Measurements from ENCODE around the gene SLAMF8.

SLAMF8 gene

GRCh38 chr1:159873530-159874143 is 47.0 kb downstream of the SLAMF8 start:
- DNase-seq: no peak

- no peak for DNase-seq
These were observed 51.2 kb downstream of the SLAMF8 start for GRCh38 chr1:159877695-159878444.

DNA sequence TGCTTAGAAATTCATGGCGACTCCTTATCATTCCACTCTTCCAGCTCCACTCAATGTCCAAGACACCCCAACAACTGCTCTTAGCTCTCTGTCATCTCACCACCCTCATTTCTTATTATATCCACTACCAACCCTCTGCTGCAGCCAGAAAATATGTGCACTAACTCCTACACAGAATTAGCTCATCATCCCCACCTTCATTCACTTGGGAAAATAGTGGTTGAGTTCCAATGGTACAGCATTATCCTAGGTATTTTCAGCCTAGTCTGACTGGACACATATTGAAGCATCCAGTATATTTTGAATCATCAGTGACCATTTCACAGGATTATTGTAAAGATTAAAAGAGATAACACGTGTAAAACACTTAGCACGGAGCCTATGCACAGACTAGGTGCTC is 52.5 kb downstream of the SLAMF8 start:
- no peak for DNase-seq

GRCh38 chr1:159879977-159880376 is 53.3 kb downstream of the SLAMF8 start:
- no peak for DNase-seq

GRCh38 chr1:159880430-159880829 is 53.8 kb downstream of the SLAMF8 start:
- no peak for DNase-seq

DNA sequence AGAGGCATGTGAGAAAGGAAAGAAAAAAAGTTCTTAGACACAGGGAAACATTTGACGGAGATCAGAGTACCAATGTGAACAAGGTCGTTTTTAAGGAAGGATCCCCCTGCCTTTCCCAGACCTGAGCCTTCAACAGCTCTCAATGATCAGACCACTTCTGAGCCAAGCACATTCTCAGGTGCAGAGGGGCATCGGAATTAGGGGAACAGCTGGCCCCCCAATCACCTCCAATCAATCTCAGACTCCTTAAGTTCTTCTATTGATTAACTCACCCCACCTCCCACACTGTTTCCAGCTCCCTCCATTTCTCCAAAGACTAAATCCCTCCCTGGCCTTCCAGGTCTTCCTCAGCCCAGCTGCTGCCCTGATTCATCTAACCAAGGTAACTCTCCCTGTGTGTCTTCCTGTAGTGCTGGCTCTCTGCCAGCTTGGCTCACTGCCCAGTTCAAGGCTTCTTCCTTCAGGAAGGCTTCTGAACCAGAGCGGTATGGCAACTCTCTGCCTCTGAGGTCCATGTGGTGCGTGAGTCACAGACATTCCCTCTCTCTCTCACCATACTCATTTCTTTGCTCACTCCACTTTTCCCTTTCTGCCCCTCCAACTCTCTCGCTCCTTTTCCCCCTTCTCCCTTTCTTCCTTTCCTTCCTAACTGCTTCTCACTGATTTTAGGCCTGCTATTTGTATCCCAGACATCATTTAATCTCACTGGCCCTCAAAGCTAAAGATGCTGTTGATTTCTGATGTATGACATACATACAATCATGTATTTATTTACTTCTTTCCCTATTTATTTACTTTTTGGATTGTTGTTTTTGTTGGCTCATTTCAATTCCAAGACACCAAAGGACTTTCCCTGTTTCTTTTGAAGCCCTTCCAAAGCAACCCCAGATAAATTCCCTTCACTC is 55.2 kb downstream of the SLAMF8 start:
- DNase-seq: peak; percentile 47 to 48

GRCh38 chr1:159882527-159882862 is 55.8 kb downstream of the SLAMF8 start:
- DNase-seq: no peak

DNA sequence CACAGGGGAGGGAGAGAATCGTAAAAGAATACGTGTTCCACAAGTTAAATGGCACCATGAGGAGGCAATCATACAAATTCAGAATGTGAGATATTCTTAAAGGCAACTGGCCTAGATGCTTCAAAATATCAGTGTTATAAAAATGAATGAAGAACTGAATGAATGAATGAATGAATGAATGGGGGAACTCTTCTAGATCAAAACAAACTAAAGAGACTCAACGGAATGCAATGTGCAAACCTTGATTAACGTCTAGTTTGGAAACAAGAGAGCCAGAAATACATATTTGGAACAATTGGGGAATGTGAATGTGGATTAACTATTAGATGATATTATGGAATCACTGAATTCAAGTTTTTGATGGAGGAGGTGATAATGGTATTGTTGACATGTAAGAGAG is 56.5 kb downstream of the SLAMF8 start:
- DNase-seq: no peak

- no peak for DNase-seq
These were observed 57.6 kb downstream of the SLAMF8 start for GRCh38 chr1:159884296-159884695.

Data from CD4-positive, alpha-beta T cell treated with Interleukin-1 beta for 1 hour (primary cell).